Endothelial cell of umbilical vein (primary cell): Measurements from ENCODE around the gene MIPEP. TPM values are rescaled to one million over a fixed set of nuclear protein-coding genes. Genes with fewer than 3 reads are reported as not detected.

ENCODE experiments used
- BruUV-seq: library from RNA; stranded (reverse); fragments of 400-500 nt; replicated peaks from 2 replicates; lab custom pipeline; 2021; lab: Mats Ljungman, UMichigan
- CTCF ChIA-PET: fragments of 300-600, 350-600 bp; sonication (Branson Sonifier 250); formaldehyde crosslinking; loops from one replicate; lab custom pipeline; 2021; ENCODE audit warnings: antibody characterized with exemption, inconsistent platforms; lab: Charles Lee
- POLR2A ChIA-PET: fragments of 300-600, 350-600 bp; sonication (Branson Sonifier 250); formaldehyde crosslinking; loops from one replicate; lab custom pipeline; 2021; ENCODE audit warnings: antibody characterized with exemption, inconsistent platforms; lab: Charles Lee
- DNase-seq: peaks from one replicate; pipeline ENCODE4 v3.0.0-alpha.2; 2011; ENCODE audit warnings: low read depth, low spot score
- FAIRE-seq: peaks from 2 replicates; lab custom pipeline; 2011; peaks lifted over from hg19 to GRCh38; lab: Jason Lieb, UNC
- H2AFZ ChIP-seq: 2 replicates; pipeline ENCODE4 v1.6.0; 2012; ENCODE audit warnings: low read depth, low read length, control low read depth, inconsistent platforms
- H3K27ac ChIP-seq: 2 replicates; pipeline ENCODE4 v1.5.1; 2011; ENCODE audit warnings: low read depth, mild to moderate bottlenecking, control low read depth, low read length, moderate library complexity; ENCODE audit not compliant: insufficient read depth
- H3K27me3 ChIP-seq, 2 experiments: 2 replicates each; pipeline versions ENCODE4 v1.6.0 to v1.6.1; 2011; ENCODE audit warnings: low read length in 2 of 2, mixed read lengths in 1 of 2; ENCODE audit not compliant: control insufficient read depth in 2 of 2, insufficient read depth in 2 of 2
- H3K36me3 ChIP-seq, 2 experiments: 2 replicates in 1 of 2; 3 replicates in 1 of 2; pipeline ENCODE4 v1.5.1; 2011; ENCODE audit warnings: low read length in 2 of 2, mild to moderate bottlenecking in 1 of 2, moderate library complexity in 1 of 2; ENCODE audit not compliant: control insufficient read depth in 2 of 2, insufficient read depth in 2 of 2; ENCODE audit errors: extremely low read depth in 1 of 2
- H3K4me1 ChIP-seq: 3 replicates; pipeline ENCODE4 v1.5.1; 2011; ENCODE audit warnings: mild to moderate bottlenecking, low read length; ENCODE audit not compliant: control insufficient read depth, insufficient read depth; ENCODE audit errors: extremely low read depth
- H3K4me2 ChIP-seq: 2 replicates; pipeline ENCODE4 v1.6.1; 2011; ENCODE audit warnings: low read length, control low read depth, mixed read lengths; ENCODE audit not compliant: insufficient read depth
- H3K4me3 ChIP-seq, 3 experiments: fragments of 200-600 bp in 1 of 3; sonication (generic), shearing (Covaris generic) in 1 of 3; replicated peaks in 1 of 3; 2 replicates each; pipeline ENCODE4 v1.5.1; 2011 to 2016; ENCODE audit warnings: control low read depth in 3 of 3, low read length in 3 of 3, mild to moderate bottlenecking in 2 of 3, inconsistent platforms in 1 of 3, low read depth in 1 of 3, moderate library complexity in 1 of 3; ENCODE audit not compliant: insufficient read depth in 1 of 3
- H3K79me2 ChIP-seq: 2 replicates; pipeline ENCODE4 v1.6.0; 2012; ENCODE audit warnings: low read length, inconsistent platforms; ENCODE audit not compliant: control insufficient read depth, insufficient read depth
- H3K9ac ChIP-seq: replicated peaks from 2 replicates; pipeline ENCODE3; 2011; ENCODE audit warnings: low read length, control low read depth; ENCODE audit not compliant: insufficient read depth; ENCODE audit errors: extremely low read depth
- H3K9me1 ChIP-seq: replicated peaks from 3 replicates; pipeline ENCODE4 v1.6.0; 2011; ENCODE audit warnings: mild to moderate bottlenecking, low read length; ENCODE audit not compliant: control insufficient read depth, insufficient read depth; ENCODE audit errors: extremely low read depth
- H3K9me3 ChIP-seq: replicated peaks from 2 replicates; pipeline ENCODE4 v1.5.1; 2012; ENCODE audit warnings: low read length, inconsistent platforms; ENCODE audit not compliant: control insufficient read depth, insufficient read depth
- H4K20me1 ChIP-seq: replicated peaks from 2 replicates; pipeline ENCODE3; 2011; ENCODE audit warnings: mild to moderate bottlenecking, low read length; ENCODE audit not compliant: control insufficient read depth, insufficient read depth; ENCODE audit errors: extremely low read depth
- EZH2 ChIP-seq: IDR thresholded peaks from 2 replicates; pipeline ENCODE4 v1.6.1; 2012; ENCODE audit warnings: borderline replicate concordance, low read depth, mild to moderate bottlenecking, moderate library complexity, low read length, inconsistent platforms; ENCODE audit not compliant: severe bottlenecking
- FOS ChIP-seq: IDR thresholded peaks from 2 replicates; pipeline ENCODE4 v1.6.1; 2011; ENCODE audit warnings: mild to moderate bottlenecking, low read length, moderate library complexity, borderline replicate concordance; ENCODE audit not compliant: insufficient read depth
- GATA2 ChIP-seq: IDR thresholded peaks from 2 replicates; pipeline ENCODE4 v1.7.0; 2011; ENCODE audit warnings: low read depth, mild to moderate bottlenecking, moderate library complexity, mixed read lengths, low read length; ENCODE audit not compliant: insufficient read length, insufficient read depth
- JUN ChIP-seq: IDR thresholded peaks from 2 replicates; pipeline ENCODE4 v1.6.1; 2011; ENCODE audit warnings: borderline replicate concordance, low read depth; ENCODE audit not compliant: insufficient read length, insufficient read depth
- MYC ChIP-seq: IDR thresholded peaks from one replicate; pipeline ENCODE4 v1.6.1; 2011; ENCODE audit warnings: mild to moderate bottlenecking, low read depth, low read length
- POLR2A ChIP-seq: IDR thresholded peaks from 2 replicates; pipeline ENCODE4 v1.6.1; 2012; ENCODE audit warnings: low read depth, mild to moderate bottlenecking, control low read depth, low read length
- POLR2AphosphoS5 ChIP-seq: IDR thresholded peaks from 2 replicates; pipeline ENCODE4 v1.6.1; 2012; ENCODE audit warnings: low read depth, mild to moderate bottlenecking, control low read depth, low read length, moderate library complexity; ENCODE audit not compliant: insufficient read depth
- dilution Hi-C: fragments of 300-500 bp; cut with MboI; formaldehyde crosslinking; loops from one replicate; pipeline ENCODE4 v1.15.0; 2019; ENCODE audit warnings: low sequenced_read_pairs; ENCODE audit not compliant: extremely low pct_ligation_motif_present
- intact Hi-C: fragments of 100-400 bp; cut with micrococcal nuclease; formaldehyde crosslinking; loops from one replicate; pipeline ENCODE4 v1.10.0; 2022
- polyA plus RNA-seq, 4 experiments: library from polyadenylated mRNA; depleted of rRNA in 3 of 4; stranded (reverse) in 3 of 4; unstranded in 1 of 4; fragments of >200 nt; gene quantifications; 2 replicates each; pipeline versions ENCODE4 v1.2.1 to v1.2.3, GENCODE V29; 2011 to 2012; ENCODE audit warnings: missing spikeins in 1 of 4
- total RNA-seq: library from RNA; stranded (reverse); gene quantifications from 2 replicates; pipeline ENCODE4 v1.2.3, GENCODE V29; 2021
- TF ChIP-seq, protein P1 (sequence below), 2 donors: IDR thresholded peaks; 1 replicate in 1 of 2; 2 replicates in 1 of 2; pipeline ENCODE4 v1.5.1; 2011; ENCODE audit warnings: low read length in 2 of 2, mild to moderate bottlenecking in 2 of 2, moderate library complexity in 2 of 2, control low read depth in 1 of 2, inconsistent platforms in 1 of 2, low read depth in 1 of 2; ENCODE audit not compliant: insufficient read depth in 1 of 2; ENCODE audit errors: extremely low read depth in 1 of 2
- TF ChIP-seq, protein P2 (sequence below): IDR thresholded peaks from 2 replicates; pipeline ENCODE4 v1.6.1; 2011; ENCODE audit not compliant: insufficient read depth, insufficient read length

Gene MIPEP
- total and polyA plus RNA-seq, 2 donors (not counting 3 experiments of a cell fraction or from before 2014, with no cell fraction given), result 12.4 to 19.2 TPM

DNA sequence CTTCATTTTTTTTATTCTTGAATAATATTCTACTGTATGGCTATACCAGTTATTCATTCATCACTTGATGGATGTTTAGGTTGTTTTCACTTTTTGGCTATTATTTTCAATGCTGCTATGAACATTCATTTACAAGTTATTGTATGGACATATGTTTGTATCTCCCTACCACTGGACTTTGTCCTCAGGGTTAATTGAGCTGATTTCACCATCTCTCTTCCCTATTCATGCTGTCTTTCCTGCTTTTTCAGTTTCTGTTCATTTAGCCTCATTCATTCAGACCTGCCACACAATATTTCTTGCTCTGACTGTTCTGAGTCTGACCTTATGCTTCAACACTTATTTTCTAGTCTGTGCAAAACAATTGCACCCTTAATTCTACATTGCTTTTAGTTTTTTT is 20.4 kb upstream of the MIPEP start:
- H3K27ac ChIP-seq, result no peak overlapping the region
- BruUV-seq, result no TSS peak
- intact Hi-C loops (no loop called here), dilution Hi-C loops (no loop called here)
- H3K4me3 ChIP-seq, result no peak overlapping the region
- H3K4me1 ChIP-seq, result no peaks in the 10 kb centered on the region
- no peak for FAIRE-seq
- H3K79me2 ChIP-seq, result no peaks in the 10 kb centered on the region
- POLR2A ChIA-PET, result interaction anchor here (0.6 kb wide), 1 partner anchor 251 kb away, joined by 6 read pairs; the partner anchor contains the start of gene SPATA13
- no peaks in the 10 kb centered on the region for H3K9me3 ChIP-seq
- no peak overlapping the region for H2AFZ ChIP-seq
- H3K36me3 ChIP-seq, result no peaks in the 10 kb centered on the region
- no peak overlapping the region for H3K9ac ChIP-seq
- H3K9me1 ChIP-seq, result no peaks in the 10 kb centered on the region
- DNase-seq, result no peak
- H4K20me1 ChIP-seq, result no peaks in the 10 kb centered on the region
- CTCF ChIA-PET, result interaction anchor here (0.8 to 1.3 kb wide), 2 partner anchors 50 to 319 kb away, joined by 3 to 5 read pairs; no protein-coding TSS in a partner anchor
- TF ChIP-seq GATA2 (no peak), FOS (no peak), EZH2 (no peak), JUN (no peak), POLR2A (no peak), POLR2AphosphoS5 (no peak), MYC (no peak)
- TF ChIP-seq, protein P1, sequence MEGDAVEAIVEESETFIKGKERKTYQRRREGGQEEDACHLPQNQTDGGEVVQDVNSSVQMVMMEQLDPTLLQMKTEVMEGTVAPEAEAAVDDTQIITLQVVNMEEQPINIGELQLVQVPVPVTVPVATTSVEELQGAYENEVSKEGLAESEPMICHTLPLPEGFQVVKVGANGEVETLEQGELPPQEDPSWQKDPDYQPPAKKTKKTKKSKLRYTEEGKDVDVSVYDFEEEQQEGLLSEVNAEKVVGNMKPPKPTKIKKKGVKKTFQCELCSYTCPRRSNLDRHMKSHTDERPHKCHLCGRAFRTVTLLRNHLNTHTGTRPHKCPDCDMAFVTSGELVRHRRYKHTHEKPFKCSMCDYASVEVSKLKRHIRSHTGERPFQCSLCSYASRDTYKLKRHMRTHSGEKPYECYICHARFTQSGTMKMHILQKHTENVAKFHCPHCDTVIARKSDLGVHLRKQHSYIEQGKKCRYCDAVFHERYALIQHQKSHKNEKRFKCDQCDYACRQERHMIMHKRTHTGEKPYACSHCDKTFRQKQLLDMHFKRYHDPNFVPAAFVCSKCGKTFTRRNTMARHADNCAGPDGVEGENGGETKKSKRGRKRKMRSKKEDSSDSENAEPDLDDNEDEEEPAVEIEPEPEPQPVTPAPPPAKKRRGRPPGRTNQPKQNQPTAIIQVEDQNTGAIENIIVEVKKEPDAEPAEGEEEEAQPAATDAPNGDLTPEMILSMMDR (IDR thresholded peaks at IDR 0.05; ENCODE audit: extremely low read depth in 1 of 2, insufficient read depth in 1 of 2, low read depth in 1 of 2, low read length in 2 of 2), result no peak
- TF ChIP-seq, protein P2, sequence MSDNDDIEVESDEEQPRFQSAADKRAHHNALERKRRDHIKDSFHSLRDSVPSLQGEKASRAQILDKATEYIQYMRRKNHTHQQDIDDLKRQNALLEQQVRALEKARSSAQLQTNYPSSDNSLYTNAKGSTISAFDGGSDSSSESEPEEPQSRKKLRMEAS, result no peak
- H3K4me2 ChIP-seq, result no peak overlapping the region
- no peaks in the 10 kb centered on the region for H3K27me3 ChIP-seq
